Activated naive CD4-positive, alpha-beta T cell treated with Interleukin-2 at 50 U/mL for 16 hours (primary cell): ENCODE results near the gene RPTOR.
"Not testable (repeated sequence)": the region's sequence is repeated elsewhere in the genome, so short reads cannot be mapped to it uniquely, and the experiment has no call there.

Experiments
- DNase-seq: peaks from one replicate; pipeline ENCODE4 v3.0.0-alpha.2; 2020

The RPTOR gene

DNA sequence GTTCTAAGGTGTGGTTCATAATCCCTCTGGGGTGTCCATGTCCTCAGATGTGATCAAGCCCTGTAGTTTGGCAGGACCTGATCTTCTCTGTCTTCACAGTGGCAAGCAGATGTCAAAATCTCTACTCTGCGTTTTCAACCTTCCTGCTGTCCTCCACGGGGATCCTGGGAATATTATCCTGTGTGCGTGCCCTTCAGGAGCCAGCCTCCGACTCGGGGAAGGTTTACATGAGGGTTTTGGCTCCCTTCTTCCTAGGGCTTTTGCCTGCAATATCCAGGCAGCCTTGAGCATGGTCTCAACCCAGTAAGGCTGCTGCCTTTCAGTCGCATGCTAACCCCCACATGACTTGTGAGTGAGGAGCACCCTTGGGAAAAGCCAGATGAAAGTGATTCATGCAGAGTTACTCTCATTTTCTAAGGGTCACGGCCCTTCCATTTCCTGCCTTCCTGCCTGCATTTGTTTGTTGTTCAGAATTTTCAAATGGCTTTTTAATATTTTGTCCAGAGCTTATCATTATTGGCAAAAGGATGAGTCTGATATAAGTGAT is 244.8 kb downstream of the RPTOR start:
- peak; percentile 25 for DNase-seq

DNA sequence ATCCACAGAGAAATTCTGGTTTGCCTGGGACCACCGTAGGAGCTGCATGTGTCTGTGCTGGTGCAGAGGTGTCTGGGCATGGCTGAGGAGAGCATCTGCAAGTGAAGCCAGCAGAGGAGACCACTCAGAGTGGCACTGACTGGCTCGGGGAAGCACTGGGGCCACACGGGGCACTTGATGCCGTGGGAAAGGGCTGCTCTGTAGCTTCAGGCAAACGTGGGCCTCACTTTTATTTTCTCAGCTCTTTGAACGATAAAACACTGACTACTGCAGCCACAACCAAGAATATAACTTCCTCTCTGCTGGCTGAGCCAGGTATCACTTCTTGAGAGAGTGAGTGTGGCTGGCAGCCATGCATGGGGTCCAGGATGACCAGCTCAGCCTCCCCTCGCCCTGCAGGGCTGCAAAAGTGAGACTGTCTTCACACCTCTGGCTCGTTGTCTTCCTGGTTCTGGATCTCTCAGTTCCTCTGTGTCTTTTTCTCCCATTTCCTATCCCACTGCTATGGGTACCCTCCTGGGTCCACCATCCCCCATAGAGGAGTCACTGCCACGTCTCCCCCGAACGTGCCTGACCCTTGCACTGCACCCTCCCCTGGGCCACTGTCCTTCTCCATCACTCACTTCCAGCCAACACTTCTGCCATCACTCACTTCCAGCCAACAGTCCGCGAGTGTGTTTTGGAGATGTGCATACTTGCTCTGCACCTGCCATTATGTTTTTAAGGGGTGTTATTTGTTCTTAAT is 245.6 kb downstream of the RPTOR start:
- DNase-seq, result no peak

DNA sequence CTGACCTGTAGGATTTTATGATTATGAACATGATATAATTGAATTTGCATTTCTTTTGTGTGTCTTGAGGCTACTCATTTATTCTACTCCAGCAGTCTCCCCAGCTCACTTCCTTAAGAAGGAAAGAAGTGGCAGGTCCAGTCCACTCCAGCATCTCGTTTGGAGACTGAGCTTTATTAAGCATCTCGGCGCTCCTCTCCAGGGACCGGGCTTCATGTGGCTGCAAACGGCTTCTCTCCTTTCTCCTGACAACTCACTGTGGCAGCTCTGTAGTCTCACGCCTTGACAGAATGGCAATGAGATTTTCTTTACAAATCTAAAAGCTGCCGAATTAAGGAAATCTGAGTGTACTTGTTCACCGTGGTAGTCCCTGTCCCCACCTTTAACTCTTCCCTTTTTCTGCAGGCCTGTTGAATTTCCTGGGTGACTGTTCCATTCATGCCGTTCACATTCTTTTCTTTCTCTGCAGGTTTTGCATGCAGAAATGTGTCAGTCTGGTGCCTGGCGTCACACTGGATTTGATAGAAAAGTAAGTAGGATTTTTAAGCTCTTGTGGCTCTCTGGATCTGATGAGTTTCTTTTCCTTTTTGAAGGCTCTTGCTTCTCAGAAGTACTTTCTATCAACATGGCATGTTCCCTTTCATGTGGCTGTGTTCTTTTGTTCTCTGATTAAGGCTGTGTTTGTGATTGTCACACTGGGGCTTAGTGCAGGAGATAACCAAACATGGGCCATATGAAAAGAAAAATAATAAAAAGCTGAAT is 246.5 kb downstream of the RPTOR start:
- peak; percentile 9 for DNase-seq

DNA sequence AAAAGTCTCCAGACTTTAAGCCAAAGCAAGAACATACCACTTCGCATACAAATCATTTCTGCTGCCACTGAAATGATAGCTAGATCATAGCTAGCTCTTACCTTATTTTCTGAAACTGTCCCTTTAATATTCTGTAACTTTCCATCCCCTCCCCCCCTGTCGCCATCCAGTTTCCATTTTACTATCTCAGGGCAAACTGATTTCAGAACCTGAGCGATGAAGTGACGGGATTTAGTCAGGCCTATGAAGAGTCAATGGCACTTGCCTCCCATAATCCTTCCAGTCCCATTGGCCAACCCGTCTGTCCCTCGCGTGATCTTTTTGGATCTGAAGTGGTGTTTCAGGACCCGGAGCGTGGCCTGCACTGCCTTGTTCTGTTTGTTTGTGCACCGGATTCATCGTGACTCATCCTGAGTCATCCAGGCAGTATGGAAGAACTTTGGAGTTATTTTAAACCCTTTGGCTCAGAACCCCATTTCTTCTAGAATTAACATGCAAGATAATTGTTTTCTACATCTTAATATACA is 247.2 kb downstream of the RPTOR start:
- peak; percentile 60 for DNase-seq

DNA sequence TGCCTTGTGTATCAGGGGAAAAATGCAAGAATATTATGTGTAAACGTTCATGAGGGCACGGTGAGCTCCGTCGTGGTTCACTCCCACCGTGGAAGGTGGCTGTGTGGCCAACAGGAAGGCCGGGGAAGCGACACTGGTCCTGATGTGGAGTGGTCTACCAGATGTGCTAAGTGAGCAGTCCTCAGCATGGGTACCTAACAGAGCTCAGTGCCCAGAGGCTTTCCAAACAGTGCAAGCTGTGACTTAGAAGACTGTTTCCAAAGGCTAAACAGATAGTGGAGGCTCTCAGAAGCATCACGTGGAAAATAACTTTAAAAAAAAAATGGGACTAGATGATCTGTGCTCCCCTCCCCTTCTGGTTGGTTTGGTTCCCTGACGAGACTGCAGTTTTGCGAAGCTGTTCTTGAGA is 247.7 kb downstream of the RPTOR start:
- DNase-seq, result no peak

DNA sequence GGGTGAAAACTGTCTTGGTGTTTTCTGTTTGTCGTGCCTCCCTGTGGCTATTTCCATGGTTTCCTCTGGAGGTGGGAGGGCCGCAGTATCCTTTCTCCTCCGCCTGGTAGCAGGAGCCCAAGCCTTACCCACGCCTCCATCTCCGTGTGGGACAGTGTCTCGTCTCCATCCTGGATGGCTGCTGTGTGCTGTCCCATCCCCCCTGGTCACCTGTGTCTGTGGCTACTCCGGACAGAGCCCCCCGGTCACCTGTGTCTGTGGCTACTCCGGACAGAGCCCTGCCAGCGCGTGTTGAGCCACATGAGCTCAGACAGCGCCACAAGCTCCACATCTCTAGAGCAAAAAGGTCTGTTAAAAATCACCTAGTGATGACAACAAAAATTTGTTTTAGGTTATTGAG is 248.8 kb downstream of the RPTOR start:
- DNase-seq, result no peak

DNA sequence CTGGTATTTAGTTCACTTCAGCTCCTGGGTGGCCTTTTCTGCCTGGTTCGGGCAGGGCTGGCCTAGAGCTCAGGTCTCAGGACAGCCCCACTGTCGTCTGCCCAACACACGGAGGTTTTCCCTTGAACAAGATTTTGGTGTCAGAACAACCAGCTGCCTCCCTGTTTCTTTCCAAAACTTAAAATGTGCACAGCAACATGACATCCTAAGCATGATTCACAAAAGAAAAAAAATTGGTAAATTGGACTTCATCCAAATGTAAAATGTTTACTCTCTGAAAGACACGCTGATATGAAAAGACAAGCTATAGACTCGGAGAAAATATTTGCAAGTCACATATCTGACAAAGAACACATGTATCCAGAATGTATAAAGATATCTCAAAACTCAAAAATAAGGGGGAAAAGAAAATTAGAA is 249.2 kb downstream of the RPTOR start:
- no peak for DNase-seq

DNA sequence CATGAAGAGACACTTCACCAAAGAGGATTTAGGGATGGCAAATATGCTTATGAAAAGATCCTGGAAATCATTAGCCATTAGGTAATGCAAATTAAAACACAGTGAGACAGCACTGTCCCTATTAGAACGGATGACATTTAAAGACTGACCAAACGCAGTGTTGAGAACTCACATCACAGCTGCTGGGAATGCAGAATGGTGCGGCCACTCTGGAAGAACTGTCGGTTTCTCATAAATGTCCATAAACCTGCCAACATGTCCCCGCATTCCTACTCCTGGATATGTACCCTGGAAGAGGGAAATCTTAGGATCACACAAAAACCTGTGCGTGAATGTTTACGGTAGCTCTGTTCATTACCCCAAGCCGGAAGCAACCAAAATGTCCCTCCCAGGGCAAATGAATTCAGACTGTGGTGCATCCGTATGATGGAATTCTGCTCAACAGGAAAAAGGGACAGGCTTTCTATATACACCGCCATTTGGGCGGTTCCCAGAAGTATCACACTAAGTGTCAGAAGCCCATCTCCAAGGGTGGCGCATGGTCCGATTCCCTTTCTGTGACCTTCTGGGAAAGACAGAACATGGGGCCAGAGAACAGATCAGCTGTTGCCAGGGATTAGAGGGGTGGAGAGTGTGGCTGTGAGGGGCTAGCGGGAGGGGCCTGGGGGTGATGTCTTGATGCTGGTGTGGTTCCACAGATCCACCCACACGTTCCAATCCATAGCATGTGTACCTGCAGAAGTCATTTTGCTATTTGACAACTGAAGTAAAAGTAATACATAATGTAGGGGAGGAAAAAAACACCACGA is 249.8 kb downstream of the RPTOR start:
- DNase-seq, result no peak

DNA sequence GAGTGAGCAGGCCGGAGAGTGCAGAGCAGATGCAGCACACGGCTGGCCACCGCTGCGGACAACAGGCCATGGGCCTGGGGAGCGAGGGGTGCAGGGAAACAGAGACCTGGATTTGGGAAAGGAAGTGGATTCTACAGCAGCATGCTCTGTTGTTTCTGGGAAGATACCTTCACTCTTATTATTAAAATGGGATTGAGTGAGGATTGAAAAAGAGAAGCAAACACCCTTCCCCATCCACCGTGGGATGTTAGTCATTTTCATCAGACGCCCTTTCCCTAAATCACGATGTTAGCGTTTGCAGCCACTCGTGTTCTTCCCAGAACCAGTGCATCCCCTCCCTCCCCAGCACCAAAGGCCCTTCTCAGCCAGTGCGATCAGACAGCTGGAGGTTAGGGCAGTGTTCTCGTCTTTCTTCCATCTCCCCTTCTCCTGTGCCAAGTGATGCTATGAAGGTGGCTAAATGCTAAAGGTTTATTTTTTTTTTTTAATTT is 250.5 kb downstream of the RPTOR start:
- DNase-seq, result no peak

DNA sequence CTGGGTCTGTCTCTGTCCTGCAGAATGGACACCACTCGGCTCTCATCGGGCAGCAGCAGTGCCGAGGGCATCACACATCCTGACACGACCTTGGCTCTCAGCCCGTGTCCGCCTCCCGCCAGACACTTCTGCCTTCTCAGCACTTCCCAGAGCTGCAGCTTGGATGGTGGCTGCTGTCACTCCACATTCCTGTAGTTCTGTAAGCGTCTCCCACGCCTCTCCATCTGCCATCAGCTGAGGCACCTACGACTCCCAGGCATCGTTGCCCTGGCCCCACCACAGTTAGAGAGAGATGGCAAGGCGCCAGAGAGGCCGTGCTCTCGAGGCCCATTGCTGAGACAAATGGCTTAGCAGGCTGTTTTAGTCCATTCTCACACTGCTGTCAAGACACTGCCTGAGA is 251.1 kb downstream of the RPTOR start:
- DNase-seq, result no peak

DNA sequence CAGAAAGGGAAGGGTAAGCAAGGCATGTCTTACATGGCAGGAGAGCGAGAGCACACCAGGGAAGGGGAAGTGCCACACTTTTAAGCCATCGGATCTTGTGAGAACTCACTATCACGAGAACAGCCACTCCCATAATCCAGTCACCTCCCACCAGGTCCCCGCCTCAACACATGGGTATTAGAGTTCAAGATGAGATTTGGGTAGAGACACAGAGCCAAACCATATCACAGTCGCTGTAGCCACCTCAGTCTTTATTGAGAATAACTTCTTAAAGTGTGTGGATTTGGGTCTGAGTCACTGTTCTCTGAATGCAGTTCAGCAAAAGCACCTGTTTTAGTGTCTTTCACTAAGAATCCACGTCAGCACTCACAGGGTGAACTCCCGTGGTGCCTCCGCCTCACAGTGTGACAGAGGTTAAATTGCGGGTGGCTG is 251.8 kb downstream of the RPTOR start:
- DNase-seq, result peak; percentile 32

DNA sequence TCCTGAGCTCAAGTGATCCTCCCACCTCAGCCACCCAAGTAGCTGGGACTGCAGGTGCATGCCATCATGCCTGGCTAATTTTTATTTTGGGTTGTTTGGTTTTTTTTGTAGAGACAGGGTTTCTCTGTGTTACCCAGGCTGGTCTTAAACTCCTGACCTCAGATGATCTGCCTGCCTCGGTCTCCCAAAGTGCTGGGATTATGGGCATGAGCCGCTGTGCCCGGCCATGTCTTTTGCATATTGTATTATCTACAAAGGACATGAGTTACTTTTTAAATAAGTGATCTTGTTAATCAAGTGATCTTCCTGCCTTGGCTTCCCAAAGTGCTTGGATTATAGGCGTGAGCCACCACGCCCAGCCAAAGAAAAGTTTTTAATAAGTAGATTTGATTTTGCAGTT is 252.6 kb downstream of the RPTOR start:
- DNase-seq, result not testable (repeated sequence)

DNA sequence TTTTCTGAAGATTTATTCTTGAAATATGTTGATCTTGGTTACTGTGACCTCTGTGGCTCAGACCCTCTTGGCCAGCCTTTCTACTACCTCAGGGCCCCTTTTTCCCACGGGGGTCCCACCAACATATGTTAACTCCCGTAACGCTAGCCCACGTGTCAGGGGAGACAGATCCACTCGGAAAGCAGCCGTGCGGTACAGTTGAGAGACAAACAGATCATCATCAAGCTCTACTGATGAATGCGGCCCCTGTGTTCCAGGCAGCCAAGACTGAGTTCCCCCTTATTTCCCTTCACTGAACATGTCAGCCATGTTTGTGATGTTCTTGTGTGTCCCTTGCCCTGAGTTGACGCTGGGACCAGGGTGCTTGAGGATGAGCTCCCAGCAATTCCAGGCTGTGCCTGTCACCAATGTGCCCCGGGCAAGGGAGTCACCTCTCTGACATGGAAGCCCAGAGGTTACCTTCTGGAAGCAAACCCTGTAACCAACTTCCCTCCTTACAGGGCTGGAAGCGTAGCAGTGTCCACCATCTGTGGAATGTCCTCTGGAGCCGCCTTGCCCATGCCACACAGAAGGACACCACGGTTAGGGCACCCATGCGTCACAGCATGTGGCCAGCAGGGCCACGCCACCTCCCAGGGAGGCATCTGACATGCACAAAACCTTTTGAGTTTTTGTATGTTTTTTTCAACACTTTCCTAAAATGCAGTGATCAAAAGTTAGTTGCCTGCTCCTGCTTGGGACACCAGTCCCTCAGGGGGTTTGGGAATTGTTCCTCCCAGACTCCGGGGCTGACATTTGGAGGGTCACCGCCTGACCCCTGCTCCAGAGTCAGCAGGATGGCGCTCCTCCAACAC is 253.3 kb downstream of the RPTOR start:
- no peak for DNase-seq

DNA sequence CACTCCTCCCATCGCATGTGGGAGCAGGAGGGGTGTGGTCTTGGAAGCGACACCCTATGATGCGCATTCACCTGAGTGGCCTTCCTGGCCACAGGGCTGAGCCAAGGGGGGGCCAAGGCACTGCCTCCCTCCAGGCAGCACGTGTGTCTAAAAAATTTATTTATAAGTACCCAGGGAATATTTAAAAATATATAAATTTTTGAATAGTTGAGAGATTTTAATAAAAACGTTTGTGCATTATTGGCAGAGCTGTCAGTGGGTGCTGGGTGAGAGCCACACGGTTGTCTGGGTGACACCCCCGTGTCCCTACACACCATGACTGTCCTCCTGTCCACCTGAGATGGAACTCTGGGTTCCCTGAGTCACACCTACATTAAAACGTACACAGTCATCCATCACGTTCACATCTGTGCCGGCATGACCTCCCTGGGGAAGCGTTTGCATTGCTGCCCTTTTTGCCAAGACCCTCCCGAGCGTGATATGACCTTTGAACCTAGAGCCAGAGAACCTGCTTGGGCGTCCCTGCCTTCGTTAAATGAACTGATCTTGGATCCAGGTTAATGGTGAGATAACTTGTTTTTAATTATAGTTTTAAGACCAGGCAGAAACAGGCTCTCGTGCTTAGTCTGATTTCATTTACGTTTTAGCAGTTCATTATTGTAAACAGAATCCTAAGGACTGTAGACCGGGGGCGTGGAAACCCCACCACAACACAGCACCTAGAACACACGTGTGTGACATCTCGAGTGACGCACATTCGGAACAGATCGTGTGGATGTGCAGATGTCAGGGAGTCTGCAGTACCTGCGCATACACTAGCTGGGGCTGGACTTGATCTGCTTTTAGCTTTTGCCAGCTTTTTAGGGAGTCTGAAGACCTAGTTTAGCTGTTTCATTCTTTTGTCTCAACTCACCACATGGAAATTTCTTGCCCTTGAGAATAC is 254.2 kb downstream of the RPTOR start:
- DNase-seq, result no peak

DNA sequence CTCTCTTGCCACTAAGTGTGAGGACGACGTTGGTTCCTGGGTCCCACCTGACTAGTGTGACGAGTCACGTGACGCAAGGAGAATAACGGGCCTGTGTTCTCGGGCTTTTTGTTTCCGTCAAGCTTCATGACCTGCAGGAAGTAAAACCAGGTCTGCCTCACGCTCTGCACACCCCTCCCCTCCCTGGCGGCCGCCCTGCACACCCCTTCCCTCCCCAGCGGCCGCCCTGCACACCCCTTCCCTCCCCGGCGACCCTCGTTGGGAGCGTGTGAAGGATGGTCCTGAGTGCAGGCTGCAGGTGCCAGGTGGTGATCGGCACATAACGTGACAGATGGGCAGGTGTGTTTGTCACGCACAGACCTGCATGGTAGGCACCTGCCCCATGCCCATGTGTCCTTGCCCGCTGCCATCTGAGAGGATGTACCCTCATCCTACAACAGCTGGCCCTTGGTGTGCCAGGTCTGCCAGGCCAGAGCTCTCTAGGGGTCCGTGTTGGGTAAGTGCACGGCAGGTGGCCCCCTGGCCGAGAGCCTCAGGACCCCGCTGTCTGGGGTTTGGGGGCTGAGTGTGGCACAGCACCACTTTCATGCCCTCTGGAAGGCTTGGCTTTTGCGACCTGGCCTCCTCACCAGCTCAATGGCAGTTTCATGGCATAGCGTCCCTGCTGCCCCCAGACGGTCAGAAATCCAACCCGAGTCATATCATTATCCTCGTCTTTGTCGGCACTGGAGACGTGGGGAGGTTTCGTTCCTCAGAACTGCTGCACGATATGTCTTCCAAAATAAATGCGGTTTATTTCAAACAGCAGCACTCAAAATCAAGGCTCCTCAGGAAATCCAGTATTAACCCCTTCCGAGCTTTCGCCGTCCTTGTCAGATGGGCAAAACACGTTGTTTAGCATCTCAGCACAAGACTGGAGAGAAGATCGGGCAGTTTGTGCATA is 255.2 kb downstream of the RPTOR start:
- no peak for DNase-seq

DNA sequence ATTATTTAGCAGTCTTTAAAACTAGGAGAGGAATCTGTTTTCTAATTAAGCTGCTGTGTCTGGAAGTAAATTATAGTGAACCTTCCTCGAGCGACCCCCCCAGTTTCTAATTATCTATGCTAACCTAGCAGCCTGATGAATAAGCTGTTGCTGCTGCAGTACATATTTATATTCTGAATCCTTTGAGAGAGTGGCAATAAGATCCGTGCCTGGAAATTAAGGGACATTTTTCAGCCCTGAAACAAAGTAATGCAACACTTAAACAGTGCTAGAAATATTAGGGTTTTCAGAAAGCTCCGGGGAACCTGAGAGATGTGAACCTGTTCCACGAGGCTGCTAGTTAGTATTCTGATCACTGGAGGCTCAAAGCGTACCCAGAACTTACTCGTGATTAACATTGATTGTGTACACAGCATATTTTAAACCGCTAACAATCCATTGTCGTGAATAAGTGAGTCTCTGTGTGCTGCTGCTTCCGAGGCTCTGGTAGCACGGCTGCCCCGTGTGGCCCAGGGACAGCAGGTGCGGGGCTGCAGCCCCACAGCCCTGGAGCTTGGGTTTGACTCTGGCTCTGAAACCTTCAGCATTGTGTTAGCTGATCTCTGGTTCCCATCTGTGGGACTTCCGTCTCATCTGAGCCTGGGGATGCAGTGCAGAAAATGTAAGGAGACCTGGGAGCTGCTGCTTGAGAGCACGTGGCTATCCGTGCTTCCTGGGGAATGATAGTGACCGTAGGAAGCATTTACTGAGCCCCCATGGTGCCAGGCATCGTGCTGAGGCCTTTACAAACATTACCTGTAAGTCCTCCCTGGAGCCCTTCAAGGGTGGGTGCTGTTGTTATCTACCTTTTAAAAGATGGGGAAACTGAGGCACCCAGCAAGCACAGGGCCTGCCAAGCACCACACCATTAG is 256.1 kb downstream of the RPTOR start:
- DNase-seq, result no peak

DNA sequence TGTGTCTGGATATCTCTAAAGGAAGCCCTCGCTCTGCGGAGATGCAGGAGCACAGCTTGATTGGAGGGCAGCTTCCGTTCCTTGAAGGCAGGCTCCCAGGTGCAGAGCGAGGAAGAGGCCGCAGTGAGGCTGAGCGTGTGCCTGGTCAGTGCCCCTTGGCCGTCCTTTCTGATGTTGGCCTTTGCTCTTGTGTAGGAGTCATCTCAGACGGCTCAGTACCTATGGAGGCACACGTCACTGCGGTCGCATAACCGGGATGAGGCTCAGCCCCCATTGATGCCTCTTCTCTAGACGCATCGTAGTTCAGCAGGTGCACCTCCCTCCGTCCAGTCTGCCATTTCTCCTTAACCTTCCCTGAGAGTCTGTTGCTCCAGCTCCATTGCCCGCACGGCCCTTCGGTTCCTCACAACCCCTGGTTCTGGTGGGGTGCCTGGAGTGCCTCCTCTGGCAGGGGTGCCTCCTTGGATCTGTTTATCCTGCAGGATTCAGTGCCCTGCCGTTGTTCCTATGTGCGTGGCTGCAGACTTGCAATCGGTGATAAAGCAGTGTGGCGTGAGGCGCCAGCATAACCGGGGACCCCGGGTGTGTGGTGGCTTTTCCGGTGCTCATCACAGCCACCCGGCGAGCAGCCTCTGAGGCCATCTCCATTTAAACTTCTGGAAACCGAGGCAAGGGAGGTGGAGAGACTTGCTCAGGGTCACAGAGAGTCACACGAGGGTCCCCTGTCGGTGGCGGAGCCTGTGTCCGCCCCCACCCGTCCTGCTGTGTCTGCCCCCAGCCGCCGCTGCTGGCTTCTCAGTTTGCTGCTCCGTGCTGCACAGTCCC is 258.2 kb downstream of the RPTOR start:
- no peak for DNase-seq
